Fibroblast of pulmonary artery (primary cell): ENCODE data around the gene PDSS2.
A peak's percentile ranks its signal among the peaks of the same experiment; 100 is the strongest.

Source experiments
- DNase-seq: peaks from one replicate; pipeline ENCODE4 v3.0.0-alpha.2; 2010; ENCODE audit warnings: low read depth
- H3K4me3 ChIP-seq: replicated peaks from 2 replicates; pipeline ENCODE4 v1.5.1; 2011; ENCODE audit warnings: low read depth, mild to moderate bottlenecking, control low read depth, low read length, moderate library complexity
- CTCF ChIP-seq: IDR thresholded peaks from 2 replicates; pipeline ENCODE4 v1.5.1; 2011; ENCODE audit warnings: mild to moderate bottlenecking, control low read depth, low read length, inconsistent platforms; ENCODE audit errors: missing control alignments

The PDSS2 gene

GRCh38 chr6:107116328-107116892, 343.0 kb downstream of the PDSS2 start:
- no peak for DNase-seq
- TF ChIP-seq CTCF, result peak; percentile 14
- peak overlapping the region; percentile 62 for H3K4me3 ChIP-seq

GRCh38 chr6:107115695-107116327, 343.6 kb downstream of the PDSS2 start:
- TF ChIP-seq CTCF, result no peak
- peak overlapping the region; percentile 62 for H3K4me3 ChIP-seq
- no peak for DNase-seq

GRCh38 chr6:107114926-107115694, 344.3 kb downstream of the PDSS2 start, which contains the start of gene BEND3:
TSS of gene BEND3 (minus strand) at chr6:107115515. CDS start at chr6:107099285, 16,230 bp downstream.
- peak within 1 kb of the TSS; percentile 62 for H3K4me3 ChIP-seq
- TF ChIP-seq CTCF, result no peak
- no peak for DNase-seq

GRCh38 chr6:107114213-107114925, 345.0 kb downstream of the PDSS2 start:
- H3K4me3 ChIP-seq, result peak overlapping the region; percentile 62
- DNase-seq, result peak; percentile 88
- peak; percentile 21 for TF ChIP-seq CTCF

- TF ChIP-seq CTCF, result no peak
- H3K4me3 ChIP-seq, result no peak overlapping the region
- no peak for DNase-seq
Observed at GRCh38 chr6:107110200-107110599, 349.2 kb downstream of the PDSS2 start.

- no peak for TF ChIP-seq CTCF
- no peak overlapping the region for H3K4me3 ChIP-seq
- DNase-seq, result no peak
Observed at GRCh38 chr6:107108201-107108890, 351.0 kb downstream of the PDSS2 start.
